HT1080 (cell line): ENCODE results near the gene CWC25. TPM values are rescaled to one million over a fixed set of nuclear protein-coding genes. Genes with fewer than 3 reads are reported as not detected.

Experiments used
- DNase-seq: peaks from one replicate; pipeline ENCODE4 v3.0.0-alpha.2; 2015; ENCODE audit warnings: low read depth
- polyA plus RNA-seq, 2 experiments: library from polyadenylated mRNA; depleted of rRNA; stranded (reverse); fragments of >200 nt; gene quantifications; 2 replicates each; pipeline ENCODE4 v1.2.3, GENCODE V29; 2015
- total RNA-seq: library from RNA; depleted of rRNA; stranded (reverse); fragments of >200 nt; shearing (Covaris generic); gene quantifications from 2 replicates; pipeline ENCODE4 v1.2.3, GENCODE V29; 2014; rRNA removed

CWC25 gene
- 9.6 and 11.0 TPM in 2 replicates for total RNA-seq
- polyA plus RNA-seq (2015; cell fraction: cytosol; rRNA removed): 10.7 and 11.3 TPM in 2 replicates
- 40.2 and 50.2 TPM in 2 replicates for polyA plus RNA-seq (2015; cell fraction: nucleus; rRNA removed)

- DNase-seq: peak; percentile 95
Measured at GRCh38 chr17:38824899-38825761, at the start of gene CWC25. CWC25 (minus strand) TSS chr17:38825321; CDS start chr17:38825183, 138 bp downstream.

GRCh38 chr17:38873640-38874380 lies 48.7 kb upstream of the CWC25 start:
- no peak for DNase-seq

GRCh38 chr17:38872671-38873385 lies 47.7 kb upstream of the CWC25 start:
- no peak for DNase-seq

- DNase-seq: no peak
Measured at GRCh38 chr17:38872027-38872511, 46.9 kb upstream of the CWC25 start.

- DNase-seq: peak; percentile 89
Measured at GRCh38 chr17:38871247-38872015, 46.3 kb upstream of the CWC25 start.

GRCh38 chr17:38870259-38871165 lies 45.4 kb upstream of the CWC25 start:
- DNase-seq: peak; percentile 56

GRCh38 chr17:38869526-38870258 lies 44.6 kb upstream of the CWC25 start, which contains the start of gene LASP1:
LASP1 (plus strand) TSS chr17:38870058; CDS start chr17:38870190, 132 bp downstream.
- DNase-seq: peak; percentile 77

GRCh38 chr17:38868817-38869525 lies 43.9 kb upstream of the CWC25 start:
- DNase-seq: peak; percentile 91

GRCh38 chr17:38867968-38868816 lies 43.1 kb upstream of the CWC25 start:
- peak; percentile 59 for DNase-seq

- peak; percentile 82 for DNase-seq
Measured at GRCh38 chr17:38867179-38867967, 42.3 kb upstream of the CWC25 start.

- DNase-seq: peak; percentile 68
Measured at GRCh38 chr17:38864636-38865398, 39.7 kb upstream of the CWC25 start.

GRCh38 chr17:38861399-38861843 lies 36.3 kb upstream of the CWC25 start:
- peak; percentile 79 for DNase-seq

- DNase-seq: no peak
Measured at GRCh38 chr17:38857271-38857670, 32.1 kb upstream of the CWC25 start.

GRCh38 chr17:38855101-38855714 lies 30.1 kb upstream of the CWC25 start:
- peak; percentile 78 for DNase-seq
